NCI-H128 (cell line): Measurements from ENCODE around the gene SLC25A20.

Experiments
- DNase-seq: peaks from one replicate; lab custom pipeline; 2025; ENCODE audit not compliant: unreplicated experiment; lab: John Stamatoyannopoulos, UW

Gene SLC25A20

DNA sequence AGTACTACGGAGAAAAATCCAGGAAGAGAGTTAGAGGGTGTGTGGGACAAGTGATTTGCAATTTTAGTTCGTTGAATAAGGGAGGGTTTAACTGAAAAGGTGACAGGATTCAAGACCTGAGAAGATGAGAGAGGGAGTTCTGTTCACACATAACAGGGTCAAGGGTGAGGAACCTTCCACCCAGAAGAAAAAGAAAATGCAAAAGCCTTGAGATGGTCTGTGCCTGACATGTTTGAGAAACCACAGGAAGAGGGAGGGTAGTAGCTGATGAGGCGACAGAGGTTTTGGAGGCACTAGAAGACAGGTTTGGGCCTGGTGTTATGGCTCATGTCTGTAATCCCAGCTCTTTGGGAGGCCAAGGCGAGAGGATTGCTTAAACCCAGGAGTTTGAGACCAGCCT, 591 bp upstream of the SLC25A20 start:
- no peak for DNase-seq

DNA sequence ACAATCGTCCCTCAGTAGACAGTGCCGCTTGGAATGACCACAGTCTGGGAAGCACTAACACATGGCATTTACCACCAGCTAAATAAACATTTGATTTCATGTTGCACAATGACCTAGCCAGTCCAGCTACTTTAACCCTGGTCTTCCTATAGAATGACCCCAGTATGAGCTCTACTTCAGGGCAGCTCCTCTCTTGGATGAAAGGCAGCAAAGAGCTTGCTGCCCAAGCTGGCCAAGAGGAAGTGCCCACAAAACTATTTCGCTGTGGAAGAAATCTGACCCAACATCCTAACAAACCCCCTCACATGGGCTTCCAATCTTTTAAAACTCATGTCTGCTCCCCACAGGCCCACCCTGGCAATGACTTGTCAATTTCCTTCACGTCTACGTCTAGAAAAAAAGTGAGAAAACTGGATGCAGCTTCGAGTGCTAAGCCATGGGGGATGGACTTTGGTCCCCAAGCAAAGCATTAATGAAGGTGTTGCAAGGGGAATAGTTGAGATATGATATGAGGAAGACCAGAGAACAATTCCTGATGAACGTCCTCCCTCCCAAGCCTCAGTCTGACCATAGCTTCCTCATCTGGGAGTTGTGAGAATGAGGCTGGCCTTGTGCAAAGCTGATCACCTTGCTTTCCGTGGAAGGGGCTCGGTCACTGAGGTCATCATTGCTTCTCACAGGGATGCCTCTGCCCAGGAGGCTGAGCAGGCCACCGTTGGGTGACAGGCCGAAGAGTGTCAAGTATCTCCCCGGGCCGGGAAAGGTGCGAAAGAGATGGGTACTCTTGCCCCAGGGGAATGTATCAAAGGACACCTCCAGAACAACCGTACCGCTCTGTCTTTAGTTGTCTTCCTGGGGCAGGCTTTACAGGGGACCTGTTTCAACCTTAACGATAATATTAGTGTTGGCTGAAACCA, 964 bp downstream of the SLC25A20 start:
- DNase-seq, result no peak

DNA sequence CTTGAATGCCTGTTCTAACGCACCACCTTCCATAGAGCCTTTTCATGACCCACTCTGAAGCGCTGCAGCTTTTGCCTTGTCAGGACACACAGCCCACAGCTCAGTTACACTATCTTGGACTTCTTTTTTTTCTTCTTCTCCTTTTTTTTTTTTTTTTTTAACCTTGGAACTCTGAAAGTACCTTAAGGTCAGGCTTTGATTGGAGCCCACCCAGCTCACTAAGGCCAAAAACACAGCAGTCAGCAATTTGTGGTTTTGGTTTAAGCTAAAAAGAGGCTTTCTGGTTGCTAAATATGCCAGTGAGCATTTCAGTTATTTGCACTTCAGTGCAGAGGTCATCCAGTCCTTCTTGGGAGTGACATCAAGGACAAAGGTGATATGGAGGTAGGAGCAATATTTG, 1.7 kb downstream of the SLC25A20 start:
- no peak for DNase-seq

DNA sequence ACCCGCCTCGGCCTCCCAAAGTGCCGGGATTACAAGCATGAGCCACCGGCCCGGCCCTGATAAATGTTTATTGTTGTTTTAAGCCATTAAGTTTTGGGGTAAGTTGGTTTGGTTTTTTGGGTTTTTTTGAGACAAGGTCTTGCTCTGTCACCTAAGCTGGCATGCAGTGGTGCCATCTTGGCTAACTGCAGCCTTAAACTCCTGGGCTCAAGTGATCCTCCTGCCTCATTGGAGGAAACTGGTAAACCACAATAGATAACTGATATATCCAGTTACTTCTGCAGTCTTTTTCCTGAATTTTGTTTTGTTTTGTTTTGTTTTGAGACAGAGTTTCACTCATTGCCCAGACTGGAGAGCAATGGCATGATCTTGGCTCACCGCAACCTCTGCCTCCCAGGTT, 4.2 kb downstream of the SLC25A20 start:
- no peak for DNase-seq

DNA sequence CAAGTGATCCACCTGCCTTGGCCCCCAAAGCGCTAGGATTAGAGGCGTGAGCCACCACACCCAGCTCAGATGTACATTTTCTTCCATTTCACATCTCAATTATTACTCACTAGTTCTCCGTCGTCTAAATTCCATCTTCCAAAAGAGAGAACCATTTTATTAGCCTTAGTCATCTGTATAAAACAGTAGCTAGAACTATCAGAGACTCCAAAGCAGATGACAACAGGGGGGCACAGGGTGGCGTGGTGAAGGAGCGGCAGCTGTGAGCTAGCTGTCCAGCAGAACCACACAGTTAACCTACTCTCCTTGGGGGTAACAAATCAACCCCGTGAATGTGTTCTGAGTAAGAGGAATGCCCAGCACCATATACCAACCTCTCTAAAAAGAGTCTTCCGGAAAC, 7.1 kb downstream of the SLC25A20 start:
- DNase-seq, result no peak

DNA sequence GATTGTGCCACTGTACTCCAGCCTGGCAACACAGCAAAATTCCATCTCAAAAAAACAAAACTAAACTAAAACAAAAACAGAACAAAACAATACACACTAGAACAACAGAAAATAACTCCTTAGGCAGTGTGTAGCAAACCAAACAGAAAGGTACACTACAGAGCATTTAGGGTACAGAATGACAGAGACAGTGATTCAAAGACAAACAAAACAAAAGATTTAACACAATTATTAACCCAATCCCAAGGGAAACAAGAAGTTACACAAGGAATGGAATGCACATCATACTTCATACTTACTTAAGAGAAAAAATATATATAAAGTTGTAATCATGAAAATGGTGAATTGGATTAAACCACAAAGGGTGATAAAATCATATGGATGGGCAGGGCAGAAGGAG, 12.9 kb downstream of the SLC25A20 start:
- DNase-seq, result no peak

DNA sequence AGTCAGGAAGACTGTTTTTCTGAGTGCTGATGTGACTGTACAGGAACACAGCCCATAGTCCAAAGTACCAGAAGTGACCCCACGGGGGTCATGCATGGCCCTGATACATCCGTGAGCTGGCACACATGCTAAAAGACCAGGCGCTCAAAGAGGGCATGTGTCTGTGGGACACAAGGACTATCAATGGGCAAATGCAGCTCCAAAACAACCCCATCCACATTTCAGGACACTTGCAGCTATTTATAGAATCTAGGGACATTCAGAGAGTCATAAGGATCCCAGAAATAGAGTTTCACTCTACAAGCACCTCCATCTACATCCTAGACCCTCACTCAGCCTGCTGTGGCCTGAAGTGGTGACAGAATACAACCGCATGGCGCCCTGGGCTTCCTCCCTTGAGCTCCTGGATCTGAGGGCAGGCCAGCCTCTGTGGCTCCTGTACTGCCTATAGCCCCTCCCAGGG, 17.0 kb downstream of the SLC25A20 start:
- DNase-seq, result no peak

DNA sequence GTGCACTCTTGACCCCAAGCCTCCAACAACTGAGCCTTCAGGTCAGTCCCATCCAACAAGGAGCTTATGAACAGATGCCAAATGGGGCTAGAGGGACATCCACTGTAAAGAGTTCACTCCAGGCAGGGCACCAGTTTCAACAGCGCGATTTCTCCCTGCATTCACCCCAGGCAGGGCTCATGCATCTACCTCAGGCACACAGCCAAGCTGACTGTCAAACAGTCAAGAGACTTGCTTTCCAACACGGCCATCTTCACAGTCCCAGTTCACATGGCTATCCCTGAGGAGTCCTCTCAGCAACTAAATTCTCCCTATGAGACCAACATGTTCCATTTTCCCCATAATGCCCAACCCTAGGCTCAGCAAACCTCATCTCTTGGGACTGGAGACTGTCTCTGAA, 17.7 kb downstream of the SLC25A20 start:
- no peak for DNase-seq

DNA sequence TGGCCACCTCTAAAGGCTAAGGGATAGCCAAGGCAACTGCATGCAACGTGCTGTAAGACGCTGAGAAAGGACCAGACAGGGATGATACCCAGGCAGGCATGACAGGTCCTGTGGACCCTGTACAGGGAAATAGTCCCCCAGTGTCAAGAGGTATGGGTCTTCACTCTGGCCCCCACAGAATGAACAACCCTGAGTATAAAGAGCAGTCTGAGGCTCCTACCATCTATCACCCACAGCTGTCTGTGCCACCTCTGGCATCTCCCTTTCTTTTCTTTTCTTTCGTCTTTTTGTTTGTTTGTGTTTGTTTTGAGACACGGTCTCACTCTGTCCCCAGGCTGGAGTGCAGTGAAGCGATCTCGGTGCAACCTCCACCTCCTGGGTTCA, 18.7 kb downstream of the SLC25A20 start:
- no peak for DNase-seq

DNA sequence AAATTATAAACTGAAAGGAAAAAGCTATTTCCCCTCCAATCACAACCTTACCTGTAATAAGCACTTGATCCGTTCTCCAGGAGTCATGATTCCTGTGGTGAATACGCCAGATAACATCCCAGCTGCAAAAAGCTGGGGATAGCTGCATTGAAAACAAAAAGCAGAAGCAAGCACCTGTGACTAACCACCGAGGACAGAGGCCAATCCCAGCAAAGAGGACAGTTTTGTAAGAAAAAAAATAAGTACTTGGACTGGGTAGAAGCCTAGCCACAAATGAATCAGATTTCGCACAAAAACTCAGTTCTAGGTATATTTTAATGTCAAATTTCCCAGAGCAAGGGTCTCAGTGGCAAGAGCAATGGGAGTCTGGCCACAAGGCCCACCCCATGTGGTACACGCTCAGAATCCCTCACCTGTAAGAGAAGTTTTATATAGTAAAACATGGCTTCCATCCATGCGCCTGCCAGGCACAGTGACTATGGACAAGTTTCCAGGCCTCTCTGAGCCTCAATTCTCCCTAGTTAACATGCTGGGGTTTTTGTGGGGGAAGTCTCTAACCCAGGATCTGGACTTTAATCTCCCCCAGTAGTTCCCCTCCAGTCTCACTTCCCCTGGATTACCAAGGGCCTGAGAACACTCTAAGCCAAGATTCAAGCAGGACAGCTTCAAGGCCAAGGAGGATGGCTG, 19.2 kb downstream of the SLC25A20 start:
- DNase-seq, result no peak

DNA sequence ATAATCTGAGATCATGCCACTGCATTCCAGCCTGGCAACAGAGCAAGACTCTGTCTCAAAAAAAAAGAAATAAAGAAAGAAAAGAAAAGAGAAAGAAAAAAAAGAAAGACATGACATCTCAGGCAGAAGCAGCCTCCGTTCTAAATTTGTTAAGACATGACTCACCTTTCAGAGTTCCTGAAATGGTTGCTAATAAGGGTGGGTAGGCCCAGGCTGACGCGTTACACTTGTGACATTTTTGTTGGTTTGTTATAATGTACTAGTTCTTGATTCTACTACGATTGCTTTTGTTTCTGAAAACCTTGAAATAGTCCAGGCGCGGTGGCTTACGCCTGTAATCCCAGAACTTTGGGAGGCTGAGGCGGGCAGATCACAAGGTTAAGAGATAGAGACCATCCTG, 21.0 kb downstream of the SLC25A20 start:
- no peak for DNase-seq

DNA sequence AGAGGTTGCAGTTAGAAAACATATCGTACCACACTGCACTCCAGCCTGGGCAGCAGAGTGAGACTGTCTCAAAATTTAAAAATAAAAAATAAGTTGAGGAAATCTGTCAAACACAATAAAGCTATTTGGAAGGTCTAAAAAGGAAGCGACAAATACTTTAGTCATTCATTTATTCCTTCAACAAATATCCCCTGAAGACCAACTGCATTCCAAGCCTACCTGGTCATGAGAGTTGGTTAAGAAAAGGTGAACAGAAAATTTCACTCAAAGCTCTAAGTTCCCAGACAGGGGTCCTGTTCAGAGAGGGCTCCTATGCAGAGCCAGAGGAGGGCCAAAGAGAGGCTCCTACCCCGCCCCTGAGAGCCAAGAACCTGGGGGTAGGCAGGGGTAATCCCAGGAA, 35.6 kb downstream of the SLC25A20 start:
- DNase-seq, result no peak

DNA sequence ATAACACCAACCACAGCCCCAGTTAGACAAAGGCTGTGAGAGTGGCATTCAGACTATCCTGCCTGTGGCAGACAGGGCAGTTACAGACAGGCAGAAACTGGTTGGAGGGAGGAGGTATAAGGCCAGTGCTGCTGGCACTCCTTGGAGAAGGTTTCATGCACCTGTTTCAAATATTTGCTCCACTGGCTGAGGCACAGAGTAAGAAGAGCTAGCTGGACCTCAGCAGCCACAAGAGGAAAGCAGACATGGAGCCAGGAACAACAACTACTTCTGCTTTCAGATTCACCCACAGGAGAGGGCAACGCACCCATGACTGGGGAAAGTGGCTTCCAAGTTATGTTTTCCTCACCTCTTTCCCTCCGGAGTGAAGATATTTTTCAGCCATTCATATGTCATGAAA, 39.5 kb downstream of the SLC25A20 start:
- DNase-seq, result no peak

DNA sequence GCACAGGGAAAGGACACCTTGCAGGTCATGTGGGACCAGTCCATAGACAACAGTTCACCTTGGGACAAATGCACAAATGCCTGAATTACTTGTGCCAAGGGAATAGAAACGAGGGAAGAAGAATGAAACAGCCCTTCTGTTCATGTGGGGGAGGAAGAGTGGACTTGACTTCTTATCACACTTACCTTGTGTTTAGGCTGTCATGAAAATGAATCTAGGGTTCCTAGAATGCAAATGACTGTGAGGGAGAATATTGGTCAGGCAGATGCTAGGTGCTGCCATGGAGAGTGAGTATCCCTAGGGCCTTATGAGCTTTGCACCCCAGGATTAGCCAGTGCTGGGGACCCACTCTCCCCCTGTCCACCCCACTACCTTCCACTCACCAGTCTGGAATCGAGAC, 40.0 kb downstream of the SLC25A20 start:
- DNase-seq, result no peak

DNA sequence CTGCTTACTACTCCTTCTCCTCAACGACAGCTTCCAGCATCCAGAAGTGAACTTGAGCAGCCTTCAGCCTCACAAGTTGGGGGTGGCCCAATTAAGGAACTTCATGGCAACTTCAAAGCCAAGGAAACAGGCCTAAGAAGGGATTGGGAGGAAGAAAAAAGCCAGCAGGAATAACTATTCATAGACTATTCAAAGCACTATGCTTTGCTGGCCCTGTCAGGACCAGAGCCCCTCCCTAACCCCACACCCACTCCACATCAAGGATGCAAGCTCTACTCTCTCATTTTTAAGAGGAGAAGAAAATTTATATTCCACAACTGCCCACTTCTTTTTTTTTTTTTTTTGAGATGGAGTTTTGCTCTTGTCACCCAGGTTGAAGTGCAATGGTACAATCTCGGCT, 41.0 kb downstream of the SLC25A20 start:
- DNase-seq, result no peak

DNA sequence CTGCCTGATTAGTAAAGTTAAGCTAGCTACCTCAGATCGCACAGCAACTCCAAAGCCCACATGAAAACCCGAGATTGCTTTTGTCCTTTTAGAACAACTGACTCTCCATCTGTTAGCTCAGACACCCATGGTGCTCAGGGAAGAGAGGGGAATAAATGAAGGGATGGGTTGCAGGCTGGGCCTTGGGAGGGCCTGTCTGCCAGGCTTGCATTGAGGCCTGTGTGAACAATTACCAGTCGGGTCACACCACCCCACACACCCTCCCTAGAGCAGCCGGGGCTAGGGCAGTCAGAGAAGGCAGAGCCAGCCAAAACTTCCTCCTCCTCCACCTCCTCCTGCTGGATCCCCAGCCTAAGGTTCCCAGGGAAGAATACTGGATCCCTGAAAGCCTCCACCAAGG, 42.2 kb downstream of the SLC25A20 start:
- DNase-seq, result no peak

DNA sequence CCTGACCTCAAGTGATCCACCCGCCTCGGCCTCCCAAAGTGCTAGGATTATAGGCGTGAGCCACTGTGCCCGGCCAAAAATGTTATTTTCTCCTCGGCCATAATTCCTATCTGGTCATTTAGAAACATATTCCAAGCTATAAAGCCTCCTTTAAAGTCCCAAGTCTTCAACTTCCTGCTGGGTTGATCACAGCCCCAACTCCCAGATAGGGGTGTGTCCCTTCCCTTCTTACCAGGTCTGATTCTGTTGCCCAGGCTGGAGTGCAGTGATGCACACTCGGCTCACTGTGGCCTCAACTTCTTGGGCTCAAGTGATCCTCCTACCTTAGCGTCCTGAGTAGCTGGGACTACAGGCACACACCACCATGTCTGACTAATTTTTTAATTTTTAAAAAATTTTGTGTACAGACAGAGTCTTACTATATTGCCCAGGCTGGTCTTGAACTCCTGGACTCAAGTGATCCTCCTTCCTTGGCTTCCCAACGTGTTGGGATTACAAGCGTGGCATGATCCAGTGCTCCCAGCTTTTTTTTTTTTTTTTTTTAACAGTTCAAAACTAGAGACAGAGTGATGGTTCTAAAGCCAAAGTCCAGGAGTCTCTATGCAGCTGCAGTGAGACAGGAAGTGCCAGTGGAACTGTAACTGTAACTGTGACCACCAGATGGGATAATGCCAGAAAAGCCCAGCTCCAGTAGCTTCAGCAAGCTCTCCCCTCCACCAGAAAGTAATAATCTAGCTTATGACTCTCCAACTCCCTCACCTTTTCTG, 42.8 kb downstream of the SLC25A20 start:
- DNase-seq, result no peak

DNA sequence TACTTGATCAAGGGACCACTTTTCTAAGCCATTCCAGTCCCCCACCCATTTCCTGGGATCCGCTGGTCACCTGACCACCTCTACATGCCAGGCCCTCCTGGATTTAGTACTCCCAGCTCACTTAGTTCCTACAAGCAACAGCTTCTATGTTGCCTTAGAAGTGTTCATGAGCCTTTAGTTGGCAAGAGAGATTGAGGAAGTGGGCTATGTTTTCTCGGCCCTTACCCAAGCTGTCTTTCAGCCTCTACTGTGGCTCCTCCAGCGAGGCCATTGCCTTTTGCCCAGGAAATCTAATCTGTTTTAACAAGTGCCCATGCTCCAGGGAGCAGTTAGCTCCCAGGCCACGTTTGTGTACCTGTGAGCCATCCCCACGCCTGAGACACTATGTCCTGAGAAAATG, 46.5 kb downstream of the SLC25A20 start:
- no peak for DNase-seq

DNA sequence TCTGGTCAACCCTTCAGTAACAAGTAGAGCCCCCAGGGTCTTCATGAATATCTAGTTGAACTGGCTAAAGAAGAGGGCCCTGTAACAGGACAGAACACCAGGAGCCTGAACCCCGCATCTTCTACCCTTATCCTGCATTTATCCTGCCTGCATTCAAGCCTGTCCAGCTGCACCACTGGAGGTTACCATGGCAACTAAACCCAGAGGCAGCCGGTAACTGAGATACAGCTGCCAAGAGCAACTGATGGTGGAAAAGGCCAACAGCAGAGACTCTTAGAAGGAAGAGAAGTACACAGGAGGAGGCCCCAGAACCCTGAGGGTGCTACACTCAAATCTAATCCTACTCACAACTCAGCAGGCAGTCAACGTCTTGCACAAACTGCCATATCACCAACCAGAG, 47.3 kb downstream of the SLC25A20 start:
- no peak for DNase-seq

DNA sequence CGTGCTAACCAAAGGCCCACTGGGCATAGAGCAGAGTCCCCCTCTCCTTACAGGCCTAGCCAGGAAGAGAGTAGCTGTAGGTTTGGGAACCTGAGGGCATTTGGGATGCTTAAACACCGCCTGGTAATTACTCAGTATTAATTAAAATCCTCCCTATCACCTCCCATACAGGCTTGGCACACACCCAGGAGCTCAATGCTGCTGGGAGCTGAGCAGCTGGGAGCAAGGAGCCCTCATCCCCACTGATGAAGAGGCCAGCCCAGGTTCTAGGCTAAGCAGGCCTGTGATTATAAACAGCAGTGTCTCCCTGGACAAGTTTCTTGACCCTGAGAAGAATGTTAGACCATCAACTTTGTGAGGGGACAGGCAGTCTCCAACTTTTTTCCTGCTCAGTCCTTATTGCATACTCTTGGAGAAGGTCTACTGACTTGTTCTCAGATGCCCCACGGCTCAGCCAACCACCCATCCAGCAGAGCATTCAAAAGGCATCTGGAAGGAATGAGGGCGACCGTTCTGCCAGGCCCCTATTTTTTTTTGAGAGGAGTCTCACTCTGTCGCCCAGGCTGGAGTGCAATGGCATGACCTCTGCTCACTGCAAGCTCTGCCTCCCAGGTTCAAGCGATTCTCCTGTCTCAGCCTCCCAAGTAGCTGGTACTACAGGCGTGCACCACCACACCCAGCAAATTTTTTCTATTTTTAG, 49.7 kb downstream of the SLC25A20 start:
- no peak for DNase-seq
